LNCaP clone FGC (cell line): ENCODE measurements around the gene CRACR2B.
A peak's percentile ranks its signal among the peaks of the same experiment; 100 is the strongest.

Source experiments
- DNase-seq: peaks from one replicate; pipeline ENCODE4 v3.0.0-alpha.2; 2011; ENCODE audit warnings: low read depth
- H3K4me3 ChIP-seq: 2 replicates; pipeline ENCODE4 v1.5.1; 2011; ENCODE audit warnings: mild to moderate bottlenecking, low read depth, low read length, control low read depth
- TF ChIP-seq, protein P1 (sequence below): IDR thresholded peaks from 2 replicates; pipeline ENCODE4 v1.5.1; 2012; ENCODE audit warnings: mild to moderate bottlenecking; ENCODE audit not compliant: control insufficient read depth, insufficient read depth; ENCODE audit errors: extremely low read depth

The CRACR2B gene

DNA sequence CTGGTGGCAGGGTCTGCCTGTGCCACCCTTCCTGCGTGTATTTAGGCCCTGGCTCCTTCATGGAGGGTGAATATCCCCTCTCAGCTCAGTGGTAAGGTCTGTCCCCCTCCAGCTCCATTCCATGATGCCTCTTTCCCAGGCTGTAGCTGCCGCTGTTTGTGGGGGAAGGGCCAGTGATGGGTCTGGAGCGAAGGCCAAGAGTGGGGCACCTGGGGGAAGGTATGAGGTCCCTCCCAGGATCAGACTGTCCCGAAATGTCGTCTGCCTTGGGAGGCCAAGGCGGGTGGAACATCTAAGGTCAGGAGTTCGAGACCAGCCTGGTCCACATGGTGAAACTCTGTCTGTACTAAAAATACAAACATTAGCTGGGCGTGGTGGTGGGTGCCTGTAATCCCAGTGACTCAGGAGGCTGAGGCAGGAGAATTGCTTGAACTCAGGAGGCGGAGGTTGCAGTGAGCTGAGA, 6.2 kb downstream of the CRACR2B start:
- no peak for DNase-seq

DNA sequence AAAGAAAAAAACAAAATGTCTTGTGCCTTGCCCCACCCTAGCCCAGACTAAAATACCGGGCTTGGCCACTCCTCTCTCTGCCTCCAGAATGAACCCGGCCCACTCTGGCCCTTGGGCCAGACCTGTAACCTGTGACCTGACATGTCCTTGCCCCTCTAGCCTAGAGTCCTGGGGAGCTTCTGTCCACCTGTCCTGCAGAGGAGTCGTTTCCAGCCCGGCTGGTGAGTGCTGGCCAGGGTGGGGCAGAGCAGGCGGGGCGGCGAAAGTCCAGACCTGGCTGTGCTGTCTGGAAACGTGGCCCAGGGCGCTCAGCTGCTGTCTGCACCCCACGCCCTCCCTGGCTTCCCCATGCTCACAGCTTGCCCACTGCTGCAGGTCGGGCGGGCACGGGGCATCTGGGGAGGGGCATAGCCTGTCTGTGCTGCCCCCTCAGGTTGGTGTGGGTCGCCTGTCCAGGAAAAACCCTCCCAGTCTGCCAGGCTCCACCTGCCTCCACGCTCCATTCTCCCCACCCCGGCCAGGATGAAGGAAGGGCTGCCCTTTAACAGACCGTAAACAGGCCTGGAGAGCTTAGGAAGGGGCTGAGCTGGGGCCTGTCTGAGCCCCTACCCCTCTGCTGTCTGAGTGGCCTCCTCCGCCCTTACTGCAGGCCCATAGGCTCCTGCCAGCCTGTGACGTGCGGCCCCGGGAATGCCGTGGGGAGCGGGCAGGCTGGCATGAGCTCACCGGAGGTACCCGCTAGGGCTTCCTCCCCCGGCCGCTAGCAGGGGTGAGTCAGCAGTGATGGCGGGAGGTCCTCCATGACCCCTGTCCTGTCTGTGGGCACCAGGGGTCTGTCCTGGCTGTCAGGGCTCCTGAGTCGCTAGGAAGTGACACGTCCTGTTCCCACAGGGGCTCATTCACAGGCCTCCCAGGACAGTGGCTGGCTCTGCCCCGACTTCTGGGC, 6.9 kb downstream of the CRACR2B start:
- H3K4me3 ChIP-seq, result no peak overlapping the region; the same call in 1 of the 2 replicates
- TF ChIP-seq, protein P1, sequence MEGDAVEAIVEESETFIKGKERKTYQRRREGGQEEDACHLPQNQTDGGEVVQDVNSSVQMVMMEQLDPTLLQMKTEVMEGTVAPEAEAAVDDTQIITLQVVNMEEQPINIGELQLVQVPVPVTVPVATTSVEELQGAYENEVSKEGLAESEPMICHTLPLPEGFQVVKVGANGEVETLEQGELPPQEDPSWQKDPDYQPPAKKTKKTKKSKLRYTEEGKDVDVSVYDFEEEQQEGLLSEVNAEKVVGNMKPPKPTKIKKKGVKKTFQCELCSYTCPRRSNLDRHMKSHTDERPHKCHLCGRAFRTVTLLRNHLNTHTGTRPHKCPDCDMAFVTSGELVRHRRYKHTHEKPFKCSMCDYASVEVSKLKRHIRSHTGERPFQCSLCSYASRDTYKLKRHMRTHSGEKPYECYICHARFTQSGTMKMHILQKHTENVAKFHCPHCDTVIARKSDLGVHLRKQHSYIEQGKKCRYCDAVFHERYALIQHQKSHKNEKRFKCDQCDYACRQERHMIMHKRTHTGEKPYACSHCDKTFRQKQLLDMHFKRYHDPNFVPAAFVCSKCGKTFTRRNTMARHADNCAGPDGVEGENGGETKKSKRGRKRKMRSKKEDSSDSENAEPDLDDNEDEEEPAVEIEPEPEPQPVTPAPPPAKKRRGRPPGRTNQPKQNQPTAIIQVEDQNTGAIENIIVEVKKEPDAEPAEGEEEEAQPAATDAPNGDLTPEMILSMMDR, result no peak
- DNase-seq, result no peak

More for the DNA sequence above, 6.2 kb downstream of the CRACR2B start:
- TF ChIP-seq, protein P1, result no peak
- peak overlapping the region; percentile 69 for H3K4me3 ChIP-seq

DNA sequence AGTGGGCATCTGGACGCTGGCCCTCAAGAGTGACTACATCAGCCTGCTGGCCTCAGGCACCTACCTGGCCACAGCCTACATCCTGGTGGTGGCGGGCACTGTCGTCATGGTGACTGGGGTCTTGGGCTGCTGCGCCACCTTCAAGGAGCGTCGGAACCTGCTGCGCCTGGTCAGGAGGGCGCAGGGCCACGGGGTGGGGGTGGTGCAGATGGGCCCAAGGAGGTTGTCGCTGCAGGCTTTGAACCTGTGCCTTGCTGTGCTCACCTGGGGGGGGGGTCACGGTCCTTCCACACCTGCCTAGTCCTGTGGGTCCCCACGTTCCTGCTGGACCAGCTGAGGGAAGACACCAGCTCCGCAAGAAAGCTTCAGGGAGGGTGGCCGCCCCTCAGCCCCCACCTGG, 8.6 kb downstream of the CRACR2B start:
- TF ChIP-seq, protein P1, result no peak
- no peak for DNase-seq
- no peak overlapping the region for H3K4me3 ChIP-seq

DNA sequence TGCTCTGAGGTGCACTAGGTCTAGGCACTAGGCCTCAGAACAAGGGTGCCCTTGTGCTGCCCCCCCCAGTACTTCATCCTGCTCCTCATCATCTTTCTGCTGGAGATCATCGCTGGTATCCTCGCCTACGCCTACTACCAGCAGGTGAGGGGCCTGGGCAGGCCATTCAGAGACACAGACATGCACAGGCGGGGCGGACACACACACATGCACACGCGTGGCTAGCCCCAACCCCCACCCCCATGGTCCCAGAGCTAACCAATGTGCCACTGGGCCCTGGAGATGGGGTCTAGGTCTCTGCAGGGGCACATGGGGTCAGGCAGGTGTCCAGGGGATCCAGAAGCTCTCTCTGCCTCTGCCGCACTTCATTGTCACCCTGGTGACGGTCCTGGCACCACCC, 9.0 kb downstream of the CRACR2B start:
- TF ChIP-seq, protein P1, result no peak
- H3K4me3 ChIP-seq, result no peak overlapping the region
- no peak for DNase-seq

DNA sequence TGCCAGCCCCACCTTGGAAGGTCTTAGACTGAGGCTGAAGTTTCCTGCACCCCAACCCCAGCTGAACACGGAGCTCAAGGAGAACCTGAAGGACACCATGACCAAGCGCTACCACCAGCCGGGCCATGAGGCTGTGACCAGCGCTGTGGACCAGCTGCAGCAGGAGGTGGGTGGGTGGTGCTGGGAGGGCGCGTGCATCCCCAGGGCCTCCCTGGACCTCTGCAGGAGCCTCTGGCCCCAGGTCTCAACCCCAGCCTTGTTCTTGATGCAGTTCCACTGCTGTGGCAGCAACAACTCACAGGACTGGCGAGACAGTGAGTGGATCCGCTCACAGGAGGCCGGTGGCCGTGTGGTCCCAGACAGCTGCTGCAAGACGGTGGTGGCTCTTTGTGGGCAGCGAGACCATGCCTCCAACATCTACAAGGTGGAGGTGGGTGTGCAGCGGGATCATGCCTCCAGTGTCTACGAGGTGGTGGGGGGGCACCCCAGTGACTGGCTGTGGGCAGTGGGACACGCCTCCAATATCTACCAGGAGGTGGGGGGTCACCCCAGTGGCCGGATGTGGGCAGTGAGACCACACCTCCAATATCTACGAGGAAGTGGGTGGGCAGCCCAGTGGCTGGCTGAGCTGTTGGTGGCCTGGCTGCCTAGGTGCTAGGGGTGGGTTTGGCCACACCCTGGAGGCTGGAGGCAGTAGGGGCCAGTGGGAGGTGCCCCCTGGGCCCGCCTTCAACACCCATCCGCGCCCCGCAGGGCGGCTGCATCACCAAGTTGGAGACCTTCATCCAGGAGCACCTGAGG, 9.7 kb downstream of the CRACR2B start:
- no peak for DNase-seq
- no peak overlapping the region for H3K4me3 ChIP-seq
- TF ChIP-seq, protein P1, result no peak

DNA sequence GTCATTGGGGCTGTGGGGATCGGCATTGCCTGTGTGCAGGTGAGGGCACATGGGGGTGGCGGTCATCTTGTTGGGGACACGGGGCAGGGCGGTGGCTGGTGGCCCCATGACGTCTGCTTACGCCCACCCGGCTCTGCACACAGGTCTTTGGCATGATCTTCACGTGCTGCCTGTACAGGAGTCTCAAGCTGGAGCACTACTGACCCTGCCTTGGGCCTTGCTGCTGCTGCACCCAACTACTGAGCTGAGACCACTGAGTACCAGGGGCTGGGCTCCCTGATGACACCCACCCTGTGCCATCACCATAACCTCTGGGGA, 10.2 kb downstream of the CRACR2B start:
- DNase-seq, result no peak
- H3K4me3 ChIP-seq, result no peak overlapping the region
- TF ChIP-seq, protein P1, result no peak
